Endothelial cell (in vitro differentiated cells): Measurements from ENCODE around the gene HAPLN2. TPM values are rescaled to one million over a fixed set of nuclear protein-coding genes. Genes with fewer than 3 reads are reported as not detected.

Experiments
- DNase-seq: peaks from one replicate; pipeline ENCODE4 v3.0.0; 2021; ENCODE audit warnings: low spot score
- H3K27ac Mint-ChIP-seq: one replicate; pipeline ENCODE4 v1.8.0; 2021; ENCODE audit warnings: mixed read lengths, inconsistent platforms; ENCODE audit not compliant: unreplicated experiment
- H3K27me3 Mint-ChIP-seq: one replicate; pipeline ENCODE4 v1.8.0; 2021; ENCODE audit warnings: mild to moderate bottlenecking, moderate library complexity, mixed read lengths, inconsistent platforms; ENCODE audit not compliant: unreplicated experiment
- H3K36me3 Mint-ChIP-seq: one replicate; pipeline ENCODE4 v1.8.0; 2021; ENCODE audit warnings: mild to moderate bottlenecking, low read depth, mixed read lengths, inconsistent platforms; ENCODE audit not compliant: unreplicated experiment
- H3K4me1 Mint-ChIP-seq: one replicate; pipeline ENCODE4 v1.8.0; 2021; ENCODE audit warnings: mild to moderate bottlenecking, mixed read lengths, inconsistent platforms; ENCODE audit not compliant: unreplicated experiment
- H3K4me3 Mint-ChIP-seq: one replicate; pipeline ENCODE4 v1.8.0; 2021; ENCODE audit warnings: mild to moderate bottlenecking, mixed read lengths, inconsistent platforms; ENCODE audit not compliant: unreplicated experiment
- H3K9me3 Mint-ChIP-seq: one replicate; pipeline ENCODE4 v1.8.0; 2021; ENCODE audit warnings: mixed read lengths, inconsistent platforms; ENCODE audit not compliant: unreplicated experiment
- CTCF ChIP-seq: fragments of 200-600 bp; sonication (generic); IDR thresholded peaks from one replicate; pipeline ENCODE4 v1.5.0; 2021; ENCODE audit warnings: antibody characterized with exemption; ENCODE audit not compliant: unreplicated experiment
- total RNA-seq: library from RNA; stranded (reverse); fragmentation: NEBNext Ultra II Directional; extraction: Animal tissue kit (Norgen Biotek cat#: 25700); gene quantifications from one replicate; pipeline ENCODE4 v1.2.1, GENCODE V29; 2021; ENCODE audit not compliant: unreplicated experiment

The HAPLN2 gene
- total RNA-seq, 1 donor from 2014 or later: 1.3 TPM

DNA sequence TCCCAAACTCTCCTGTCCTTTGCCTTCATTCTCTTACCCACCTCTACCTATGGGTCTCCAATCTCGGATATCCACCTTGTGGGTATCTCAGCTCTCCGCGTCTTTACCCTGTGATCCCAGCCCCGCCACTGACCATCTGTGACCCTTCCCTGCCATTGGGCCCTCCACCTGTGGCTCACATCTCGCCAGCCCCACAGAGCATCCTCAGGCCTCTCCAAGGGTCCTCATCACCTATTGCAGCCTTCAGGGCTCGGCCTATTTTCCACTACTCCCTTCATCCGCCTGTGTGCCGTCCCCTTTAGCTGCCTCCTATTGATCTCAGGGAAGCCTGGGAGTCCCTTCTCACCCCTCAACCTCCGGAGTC is 33.8 kb downstream of the HAPLN2 start:
- H3K9me3 Mint-ChIP-seq: no peaks in the 10 kb centered on the region
- H3K36me3 Mint-ChIP-seq: peaks cover 13% of the 10 kb centered on the region

DNA sequence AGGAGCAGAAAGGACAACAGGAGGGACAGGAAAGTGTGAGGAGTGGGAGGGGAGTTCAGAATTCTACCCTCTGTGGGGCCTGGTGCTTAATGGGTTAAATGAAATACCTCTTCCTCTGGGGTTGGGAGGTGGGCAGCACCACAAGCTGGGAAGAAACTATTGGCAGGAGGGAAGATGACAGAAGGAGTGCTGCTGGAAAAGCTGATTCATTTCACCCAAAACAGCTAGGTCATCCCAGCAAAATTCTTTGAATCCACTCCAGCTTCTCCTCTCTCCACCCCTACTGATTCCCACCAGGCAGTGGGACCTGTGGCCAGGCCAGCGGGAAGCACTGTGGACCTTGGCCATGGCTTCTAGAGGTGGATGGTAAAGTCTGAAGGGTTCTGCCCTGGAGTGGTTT is 35.5 kb downstream of the HAPLN2 start:
- DNase-seq: no peak
- no peak for TF ChIP-seq CTCF
- peaks cover 18% of the 10 kb centered on the region for H3K36me3 Mint-ChIP-seq
- no peaks in the 10 kb centered on the region for H3K9me3 Mint-ChIP-seq
- no peak overlapping the region for H3K27ac Mint-ChIP-seq
- H3K4me1 Mint-ChIP-seq: peaks cover 19% of the 10 kb centered on the region
- peaks cover 29% of the 10 kb centered on the region for H3K27me3 Mint-ChIP-seq
- H3K4me3 Mint-ChIP-seq: peak overlapping the region; percentile 65

More for the DNA sequence above, 33.8 kb downstream of the HAPLN2 start:
- DNase-seq: no peak
- H3K27ac Mint-ChIP-seq: peak overlapping the region; percentile 3
- H3K4me3 Mint-ChIP-seq: peak overlapping the region; percentile 26
- peaks cover 8% of the 10 kb centered on the region for H3K4me1 Mint-ChIP-seq
- TF ChIP-seq CTCF: no peak
- H3K27me3 Mint-ChIP-seq: peaks cover 19% of the 10 kb centered on the region

- H3K36me3 Mint-ChIP-seq: peaks cover 19% of the 10 kb centered on the region
- no peak for DNase-seq
- H3K9me3 Mint-ChIP-seq: no peaks in the 10 kb centered on the region
- peaks cover 23% of the 10 kb centered on the region for H3K4me1 Mint-ChIP-seq
- H3K27me3 Mint-ChIP-seq: peaks cover 31% of the 10 kb centered on the region
- no peak overlapping the region for H3K4me3 Mint-ChIP-seq
- no peak overlapping the region for H3K27ac Mint-ChIP-seq
- TF ChIP-seq CTCF: no peak
Observed at GRCh38 chr1:156655151-156655903, 36.1 kb downstream of the HAPLN2 start.

DNA sequence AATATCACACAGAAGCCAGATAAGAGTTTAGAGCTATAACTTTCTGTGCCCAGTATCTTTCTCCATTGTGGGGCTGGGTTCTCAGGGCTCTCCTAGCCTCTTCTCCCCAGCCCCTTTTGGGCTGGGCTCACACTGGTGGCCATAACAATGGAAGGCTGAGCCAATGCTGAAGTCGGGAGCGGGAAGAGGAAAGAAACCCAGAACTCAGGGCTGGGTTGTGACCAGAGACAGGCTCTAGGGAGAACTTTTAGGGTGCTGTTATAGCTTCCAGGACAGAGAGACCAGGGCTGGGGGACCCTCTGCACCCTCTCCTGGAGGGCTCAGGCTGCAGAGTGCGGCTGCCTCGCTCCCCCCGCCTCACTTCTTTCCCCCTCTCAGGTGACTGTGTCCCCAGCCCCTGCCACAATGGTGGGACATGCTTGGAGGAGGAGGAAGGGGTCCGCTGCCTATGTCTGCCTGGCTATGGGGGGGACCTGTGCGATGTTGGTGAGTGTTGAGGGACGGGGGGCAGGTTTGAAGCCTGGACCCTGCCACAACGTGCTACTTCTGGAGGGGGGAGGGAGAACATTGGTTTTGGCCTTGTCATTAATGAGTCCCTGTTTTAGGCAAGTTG is 36.8 kb downstream of the HAPLN2 start:
- peaks cover 32% of the 10 kb centered on the region for H3K27me3 Mint-ChIP-seq
- no peak for TF ChIP-seq CTCF
- no peak for DNase-seq
- H3K4me1 Mint-ChIP-seq: peaks cover 30% of the 10 kb centered on the region
- no peak overlapping the region for H3K27ac Mint-ChIP-seq
- H3K9me3 Mint-ChIP-seq: no peaks in the 10 kb centered on the region
- no peak overlapping the region for H3K4me3 Mint-ChIP-seq
- peaks cover 21% of the 10 kb centered on the region for H3K36me3 Mint-ChIP-seq
